Medulla oblongata (tissue), 1 donor: ENCODE results near the gene SMS.
A peak's percentile ranks its signal among the peaks of the same experiment; 100 is the strongest.

Experiments used
- DNase-seq: peaks from one replicate; pipeline ENCODE4 v3.0.0-alpha.2; 2015; ENCODE audit errors: extremely low spot score

The SMS gene

GRCh38 chrX:21940356-21940829, at the start of gene SMS:
SMS (plus strand) TSS chrX:21940709; CDS start chrX:21940825, 116 bp downstream.
- DNase-seq = peak; percentile 73

DNA sequence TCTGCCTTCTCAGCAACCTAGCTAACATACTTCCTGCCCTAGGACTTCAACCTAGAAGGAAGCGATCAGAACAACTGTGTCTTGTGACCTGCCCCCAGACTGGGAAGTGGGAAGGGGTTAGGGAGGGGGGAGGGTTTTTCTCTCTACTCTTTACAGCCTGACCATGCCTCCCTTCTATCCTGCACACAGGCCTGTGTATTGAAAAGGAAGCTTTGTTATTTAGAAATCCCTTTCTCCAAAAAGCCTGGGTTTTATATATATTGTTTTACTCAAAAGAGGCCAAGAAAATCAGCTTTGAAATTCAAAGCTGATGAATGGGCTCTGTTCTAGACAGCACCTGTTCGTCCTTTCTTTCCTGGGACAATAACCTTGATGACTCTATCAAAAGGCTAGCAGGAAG, 35.2 kb upstream of the SMS start:
- peak; percentile 21 for DNase-seq

GRCh38 chrX:21905953-21906352, 34.6 kb upstream of the SMS start:
- no peak for DNase-seq

DNA sequence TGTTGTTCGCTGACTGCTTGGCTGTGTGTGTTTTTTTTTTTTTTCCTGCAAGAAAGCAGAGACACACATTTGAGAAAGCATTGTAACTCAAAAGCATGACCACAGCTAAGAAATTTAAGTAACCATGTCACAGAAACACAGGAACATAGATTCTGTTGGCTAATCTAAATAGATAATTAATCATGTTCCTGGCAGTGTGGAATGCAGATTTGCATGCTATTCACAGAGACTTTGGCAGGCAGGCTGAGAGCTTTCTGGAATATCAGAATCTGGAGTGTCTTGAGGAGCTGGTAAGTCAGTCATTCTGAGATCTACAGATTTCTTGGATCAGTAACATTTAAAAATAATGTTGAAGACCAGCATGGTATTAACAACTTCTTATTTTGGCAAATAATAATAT, 33.2 kb upstream of the SMS start:
- peak; percentile 15 for DNase-seq

- no peak for DNase-seq
Observed at GRCh38 chrX:21911481-21911880, 29.0 kb upstream of the SMS start.

DNA sequence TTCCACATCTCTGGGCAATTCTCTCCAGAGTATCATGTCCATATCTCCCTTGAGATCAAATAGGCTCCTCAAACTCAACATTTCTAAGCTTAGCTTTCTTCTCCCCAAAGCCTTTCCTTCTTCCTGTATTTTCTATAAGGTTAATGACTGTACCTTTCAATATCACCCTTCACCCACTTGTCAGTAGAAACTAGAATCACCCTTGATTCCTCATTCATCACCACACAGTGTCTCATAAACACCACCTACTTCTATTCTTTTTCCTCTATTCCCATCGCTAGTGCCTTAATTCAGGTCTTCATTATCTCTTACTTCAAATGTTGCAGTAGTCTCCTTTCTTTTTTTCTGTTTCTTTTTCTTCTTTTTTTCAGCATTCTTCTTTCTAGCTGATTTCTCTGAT, 28.3 kb upstream of the SMS start:
- DNase-seq = no peak

- no peak for DNase-seq
Observed at GRCh38 chrX:21912989-21913388, 27.5 kb upstream of the SMS start.

DNA sequence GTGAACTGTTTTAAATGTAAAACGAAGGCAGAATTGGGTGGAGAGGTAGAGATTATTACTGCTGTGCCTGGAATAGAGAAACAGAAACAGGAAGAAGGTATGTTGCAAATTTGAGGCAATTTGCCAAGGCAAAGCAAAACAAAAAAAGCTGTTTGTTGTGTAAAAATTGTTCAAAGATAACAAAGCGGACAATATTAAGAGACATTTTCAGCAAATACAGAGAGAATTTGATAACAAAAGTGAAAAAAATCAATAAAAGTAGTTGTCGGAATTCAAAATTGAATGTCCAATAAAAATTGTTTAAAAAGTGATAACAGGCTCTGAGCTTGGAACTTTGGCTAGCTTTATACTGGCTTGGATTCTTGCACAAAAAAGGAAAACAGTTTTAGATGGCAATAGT, 14.4 kb upstream of the SMS start:
- no peak for DNase-seq

DNA sequence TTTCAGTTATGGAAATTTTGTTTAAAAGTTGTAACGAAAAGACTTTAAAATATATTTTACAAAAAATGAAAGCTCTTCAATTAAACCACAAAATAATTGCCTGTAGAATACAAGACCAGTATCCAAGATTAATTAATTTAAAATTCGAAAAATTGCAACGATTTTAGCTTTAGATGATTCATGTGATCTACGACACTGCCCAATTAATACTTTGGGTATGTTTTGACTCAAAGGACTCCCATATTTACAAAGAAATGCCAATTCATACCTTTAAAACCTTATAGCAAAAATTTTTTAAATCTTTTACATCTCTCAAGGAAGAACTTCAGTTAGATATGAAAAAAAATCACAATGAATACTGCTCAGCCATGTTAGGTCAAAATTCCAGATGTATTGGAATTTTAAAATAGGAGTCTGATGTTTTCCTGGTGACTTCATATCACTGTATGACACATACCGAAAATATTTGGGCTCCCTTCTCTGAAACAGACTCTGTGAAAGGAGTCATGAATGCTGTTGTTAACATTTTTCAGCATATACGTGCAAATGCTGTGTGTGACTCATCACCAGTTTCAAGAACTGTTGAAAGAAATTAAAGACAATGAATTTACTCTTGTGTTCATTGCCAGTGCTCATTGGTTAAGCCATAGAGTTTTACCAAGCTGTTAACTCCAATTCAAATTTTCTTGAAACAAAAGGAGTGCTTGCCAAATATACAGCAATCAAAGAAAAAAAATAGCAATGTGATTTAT, 13.8 kb upstream of the SMS start:
- DNase-seq = no peak

- no peak for DNase-seq
Observed at GRCh38 chrX:21929209-21929608, 11.3 kb upstream of the SMS start.

- DNase-seq = no peak
Observed at GRCh38 chrX:21930986-21931385, 9.5 kb upstream of the SMS start.

- DNase-seq = no peak
Observed at GRCh38 chrX:21932292-21933002, 8.1 kb upstream of the SMS start.

- no peak for DNase-seq
Observed at GRCh38 chrX:21933077-21933476, 7.4 kb upstream of the SMS start.

DNA sequence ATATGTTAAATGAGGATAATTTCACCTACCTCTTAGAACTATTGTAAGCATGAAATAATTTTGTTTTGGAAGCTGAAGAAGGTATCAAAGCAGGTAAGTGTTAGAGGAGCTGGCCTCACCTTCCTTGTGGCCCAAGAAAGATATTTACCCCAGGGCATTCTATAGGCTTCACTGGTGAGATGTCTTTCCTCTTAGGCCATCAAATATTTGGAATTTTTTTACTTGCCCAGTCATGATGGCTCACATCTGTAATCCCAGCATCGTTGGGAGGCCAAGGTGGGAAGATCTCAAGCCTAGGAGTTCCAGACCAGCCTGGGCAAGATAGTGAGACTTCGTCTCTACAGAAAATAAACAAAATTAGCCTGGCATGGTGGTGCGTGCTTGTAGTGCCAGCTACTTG, 6.1 kb upstream of the SMS start:
- DNase-seq = no peak

- DNase-seq = no peak
Observed at GRCh38 chrX:21939906-21940305, 603 bp upstream of the SMS start.

- DNase-seq = no peak
Observed at GRCh38 chrX:21943460-21944135, 3.1 kb downstream of the SMS start.

DNA sequence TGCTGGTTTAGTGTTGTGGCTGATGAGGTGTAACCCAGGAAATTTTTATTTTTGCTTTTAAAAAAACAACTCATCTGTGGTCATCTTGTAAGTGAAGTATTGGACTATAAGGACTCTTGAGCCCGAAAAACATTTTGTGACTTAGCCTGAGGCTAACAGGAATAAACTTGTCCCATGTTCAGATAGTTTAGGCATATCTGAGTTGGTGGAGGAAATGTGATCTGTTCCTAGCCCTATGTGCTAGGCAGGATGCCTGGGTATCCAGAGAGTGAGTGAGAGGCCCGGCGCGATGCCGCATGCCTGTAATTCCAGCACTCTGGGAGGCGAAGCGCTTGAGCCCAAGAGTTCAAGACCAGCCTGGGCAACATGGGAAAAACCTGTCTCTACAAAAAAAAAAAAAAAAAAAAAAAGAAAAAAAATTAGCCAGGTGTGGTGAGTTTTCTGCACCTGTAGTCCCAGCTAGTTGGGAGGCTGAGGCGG, 3.7 kb downstream of the SMS start:
- no peak for DNase-seq

DNA sequence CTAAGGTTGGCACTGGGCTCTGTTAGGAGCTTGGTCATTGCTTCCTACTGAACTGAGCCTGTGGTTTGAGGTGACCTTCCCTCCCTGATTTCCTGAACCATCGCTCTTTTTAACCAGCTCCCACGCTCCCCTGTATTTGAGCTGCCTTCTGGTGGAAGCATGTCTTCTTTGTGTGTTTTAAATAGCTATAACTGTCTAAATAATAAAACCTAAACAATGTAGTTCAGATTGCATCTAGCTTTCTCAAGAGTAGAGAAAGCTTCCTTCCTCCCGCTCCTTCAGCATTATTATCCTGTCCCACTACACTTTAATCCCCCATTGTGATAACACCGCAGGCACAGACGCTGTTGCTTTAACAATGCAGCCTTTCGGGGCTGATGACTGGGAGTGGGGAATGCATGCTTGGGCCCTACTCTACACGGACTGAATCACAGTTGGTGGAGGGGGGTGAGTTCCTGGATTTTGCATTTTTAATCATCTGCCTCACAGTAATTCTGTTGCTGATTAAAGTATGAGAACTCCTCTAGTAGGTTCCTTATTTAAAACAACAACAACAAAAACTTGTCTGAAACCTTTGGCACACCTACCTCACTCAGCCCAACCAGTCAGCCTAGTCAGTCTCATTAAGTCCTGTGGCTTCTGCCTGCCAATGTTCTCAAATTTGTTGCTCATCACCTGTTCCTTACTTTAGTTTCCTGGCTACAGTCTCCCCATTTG, 6.6 kb downstream of the SMS start:
- DNase-seq = no peak

GRCh38 chrX:21947671-21948070, 7.2 kb downstream of the SMS start:
- DNase-seq = no peak

- DNase-seq = no peak
Observed at GRCh38 chrX:21948897-21949578, 8.5 kb downstream of the SMS start.

DNA sequence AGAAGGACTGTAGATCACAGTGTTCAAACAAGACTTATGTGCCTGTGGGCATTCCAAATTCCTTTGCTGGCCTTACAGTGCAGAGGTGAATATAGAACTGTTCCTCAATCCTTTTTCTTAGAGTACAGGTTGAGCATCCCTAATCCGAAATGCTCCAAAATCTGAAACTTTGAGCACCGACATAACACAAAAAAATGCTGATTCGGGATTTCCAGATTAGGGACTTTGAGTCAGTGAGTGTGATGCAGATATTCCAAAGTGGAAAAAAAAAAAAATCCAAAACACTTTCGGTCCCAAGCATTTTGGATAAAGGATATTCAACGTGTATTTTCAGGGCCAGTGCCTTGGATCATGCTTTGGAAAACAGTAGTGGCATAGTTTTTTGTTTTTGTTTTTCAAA, 9.2 kb downstream of the SMS start:
- DNase-seq = no peak
